Activated gamma-delta T cell (primary cell): ENCODE results near the gene CCR7.
"Not testable (repeated sequence)": the region's sequence is repeated elsewhere in the genome, so short reads cannot be mapped to it uniquely, and the experiment has no call there.

Experiments used
- DNase-seq: peaks from one replicate; lab custom pipeline; 2025; lab: John Stamatoyannopoulos, UW

CCR7 gene

DNA sequence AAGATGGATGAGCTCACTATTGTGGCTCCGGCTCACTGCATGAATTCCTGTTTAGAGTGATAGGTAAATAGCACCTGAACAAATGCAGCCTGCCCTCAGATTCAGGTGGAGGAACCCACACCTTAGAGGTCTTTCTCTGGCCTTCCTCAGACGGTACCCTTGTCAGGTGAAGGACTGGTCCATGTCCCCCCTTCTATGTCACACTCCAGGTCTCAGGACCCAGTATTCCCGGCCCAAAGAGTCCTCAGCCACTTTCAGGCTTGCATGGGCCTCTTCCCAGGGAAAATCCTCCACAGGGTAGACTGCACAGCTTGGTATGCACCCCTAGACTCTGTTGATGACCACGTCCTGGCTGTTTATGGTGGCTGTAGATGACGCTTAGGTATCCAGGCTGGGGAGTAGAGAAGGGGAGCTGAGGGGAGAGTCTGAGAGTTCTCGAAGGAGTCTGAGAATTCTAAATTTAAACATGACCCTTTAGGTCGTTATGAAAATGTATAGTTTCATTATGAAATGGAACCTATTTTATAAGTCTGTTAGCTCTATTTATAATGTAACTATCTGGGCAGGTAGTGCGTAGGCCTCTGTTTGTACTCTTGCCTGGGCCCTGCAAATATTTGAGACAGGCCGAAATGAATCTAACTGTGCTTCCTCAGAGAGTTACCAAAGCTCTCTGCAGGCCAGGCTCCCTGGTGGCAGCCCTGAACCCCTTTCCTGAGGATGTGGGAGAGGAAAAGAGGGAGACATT is 32.5 kb upstream of the CCR7 start:
- DNase-seq = no peak

DNA sequence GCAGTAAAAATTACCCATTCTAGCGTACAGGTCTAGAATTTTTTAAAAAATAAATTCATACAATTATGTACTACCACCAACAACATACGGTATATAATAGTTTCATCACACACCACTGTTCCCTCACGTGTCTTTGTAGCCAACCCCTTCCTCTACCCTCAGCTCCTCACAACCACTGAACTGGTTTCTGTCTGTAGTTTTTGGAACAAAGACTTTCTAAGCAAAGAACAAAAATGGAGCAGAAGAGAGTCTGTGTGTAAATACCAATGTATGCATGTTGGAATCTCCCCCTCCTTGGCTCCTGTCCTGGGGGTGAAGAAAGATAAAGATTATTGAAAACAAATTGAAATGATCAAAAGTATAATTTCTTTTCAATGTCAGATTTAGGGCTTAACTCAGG is 31.9 kb upstream of the CCR7 start:
- DNase-seq = no peak

DNA sequence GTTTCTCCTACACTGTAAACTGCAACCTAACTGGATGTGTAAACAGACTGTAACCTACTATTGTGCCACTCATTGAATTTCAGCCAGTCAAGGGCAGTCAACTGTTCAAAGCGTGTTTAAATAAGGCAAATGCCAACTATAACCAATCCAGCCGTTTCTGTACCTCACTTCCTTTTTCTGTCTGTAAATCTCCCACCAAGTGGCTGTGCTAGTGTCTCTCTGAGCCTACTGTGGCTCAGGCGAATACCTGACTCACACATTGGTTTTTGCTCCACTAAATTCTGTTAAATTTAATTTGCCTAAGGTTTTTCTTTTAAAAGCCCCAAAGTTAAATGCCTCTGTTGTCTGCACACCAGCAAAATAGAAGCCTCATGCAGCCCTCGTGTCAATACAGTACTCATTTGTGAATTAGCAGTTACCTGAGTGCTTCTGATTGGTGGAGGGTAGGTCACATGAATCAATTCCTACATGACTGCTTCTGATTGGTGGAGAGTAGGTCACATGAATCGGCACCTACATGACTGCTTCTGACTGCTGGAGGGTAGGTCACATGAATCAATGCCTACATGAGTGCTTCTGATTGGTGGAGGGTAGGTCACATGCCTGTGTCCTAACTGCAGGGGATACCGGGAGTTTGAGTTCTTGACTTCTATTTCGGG is 31.1 kb upstream of the CCR7 start:
- no peak for DNase-seq

DNA sequence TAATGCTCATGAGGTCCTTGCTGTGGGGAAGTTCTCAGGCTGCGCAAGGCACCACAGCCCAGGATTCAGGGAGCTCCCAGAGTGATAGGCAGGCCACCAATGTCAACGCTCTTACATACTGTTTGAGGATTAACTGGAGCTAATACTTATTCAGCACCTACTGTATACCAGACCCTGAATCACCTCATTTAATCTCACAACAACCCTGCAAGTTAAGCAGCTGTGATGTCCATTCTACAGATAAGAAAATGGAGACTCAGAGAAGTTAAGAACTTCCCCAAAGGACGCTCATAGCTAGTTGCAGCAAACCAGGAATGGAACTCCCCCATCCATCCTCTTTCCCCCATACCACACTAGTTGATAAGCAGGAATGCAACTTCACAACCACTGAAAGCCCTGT is 25.5 kb upstream of the CCR7 start:
- no peak for DNase-seq

DNA sequence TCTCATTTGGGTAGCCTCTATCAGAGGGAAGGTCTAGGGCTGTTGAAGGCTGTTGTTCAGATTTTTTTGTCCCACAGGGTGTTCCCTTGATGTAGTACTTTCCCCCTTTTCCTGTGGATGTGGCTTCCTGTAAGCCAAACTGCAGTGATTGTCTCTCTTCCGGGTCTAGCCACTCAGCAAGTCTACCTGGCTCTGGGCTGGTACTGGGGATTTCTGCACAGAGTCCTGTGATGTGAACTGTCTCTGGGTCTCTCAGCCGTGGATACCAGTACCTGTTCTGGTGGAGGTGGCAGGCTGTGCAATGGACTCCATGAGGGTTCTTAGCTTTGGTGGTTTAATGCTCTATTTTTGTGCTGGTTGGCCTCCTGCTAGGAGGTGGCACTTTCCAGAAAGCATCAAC is 23.3 kb upstream of the CCR7 start:
- DNase-seq = no peak

DNA sequence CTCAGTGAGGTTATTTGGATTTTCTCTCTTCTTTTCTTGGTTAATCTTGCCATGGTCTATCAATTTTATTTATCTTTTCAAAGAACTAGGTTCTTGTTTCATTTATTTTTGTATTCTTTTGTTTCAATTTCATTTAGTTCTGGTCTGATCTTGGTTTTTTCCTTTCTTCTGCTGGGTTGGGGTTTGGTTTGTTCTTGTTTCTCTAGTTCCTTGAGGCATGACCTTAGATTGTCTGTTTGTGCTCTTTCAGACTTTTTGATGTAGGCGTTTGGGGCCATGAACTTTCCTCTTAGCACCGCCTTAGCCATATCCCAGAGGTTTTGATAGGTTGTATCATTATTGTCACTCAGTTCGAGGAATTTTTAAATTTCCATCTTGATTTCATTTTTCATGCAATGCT is 21.0 kb upstream of the CCR7 start:
- not testable (repeated sequence) for DNase-seq

DNA sequence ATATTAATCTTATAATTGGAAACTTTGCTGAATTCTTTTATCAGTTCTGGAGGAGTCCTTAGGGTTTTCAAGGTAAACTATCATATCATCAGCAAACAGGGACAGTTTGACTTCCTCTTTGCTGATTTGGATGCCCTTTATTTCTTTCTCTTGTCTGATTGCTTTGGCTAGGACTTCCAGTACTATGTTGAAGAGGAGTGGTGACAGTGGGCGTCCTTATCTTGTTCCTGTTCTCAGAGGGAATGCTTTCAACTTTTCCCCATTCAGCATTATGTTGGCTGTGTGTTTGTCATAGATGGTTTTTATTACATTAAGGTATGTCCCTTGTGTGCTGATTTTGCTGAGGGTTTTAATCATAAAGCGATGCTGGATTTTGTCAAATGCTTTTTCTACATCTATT is 19.7 kb upstream of the CCR7 start:
- not testable (repeated sequence) for DNase-seq

DNA sequence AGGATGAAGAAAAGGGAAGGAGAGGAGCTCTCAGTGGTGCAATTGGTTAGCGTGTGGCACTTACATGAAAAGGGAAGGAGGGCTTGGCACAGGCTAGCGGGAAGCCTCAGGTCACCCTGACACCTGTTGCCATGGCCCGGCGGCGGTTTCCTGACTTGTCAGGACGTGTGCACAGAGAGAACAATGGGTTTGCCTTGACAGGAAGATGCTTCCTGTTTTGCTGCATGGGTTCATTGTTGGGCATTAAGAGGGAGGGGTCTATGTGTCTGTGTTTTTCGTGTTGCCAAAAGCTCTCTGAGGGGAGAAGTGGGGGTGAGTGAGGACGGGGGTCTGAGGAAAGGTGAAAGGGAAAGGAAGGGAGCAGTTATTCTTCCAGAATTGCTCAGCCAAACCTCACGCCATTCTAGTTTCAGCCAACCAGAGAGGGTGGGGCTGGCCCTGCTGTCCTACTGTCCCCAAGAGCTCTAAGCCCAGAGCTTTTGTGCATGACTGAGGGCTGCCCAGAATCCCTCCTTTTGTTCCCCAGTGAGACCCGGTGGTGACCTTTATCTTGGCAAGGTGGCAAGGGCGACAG is 17.1 kb upstream of the CCR7 start:
- peak; percentile 40 for DNase-seq

DNA sequence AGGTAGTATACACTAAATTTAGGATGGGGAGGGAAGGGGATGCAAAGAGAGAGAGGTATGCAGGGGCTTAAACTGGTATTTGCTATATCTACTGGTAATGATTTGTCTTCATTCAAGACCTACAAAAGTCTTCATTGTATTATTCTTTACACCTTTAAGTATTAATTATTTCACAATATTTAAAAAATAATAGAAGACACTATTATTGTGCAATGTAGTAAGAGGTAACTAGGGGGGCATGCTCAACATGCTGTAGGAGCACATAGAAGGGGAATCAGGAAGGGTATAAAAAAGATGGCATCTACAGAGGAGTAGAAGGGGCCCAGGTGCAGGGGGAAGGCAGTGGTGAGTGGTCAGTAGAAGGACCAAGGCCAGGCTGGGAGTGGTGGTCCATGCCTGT is 14.9 kb upstream of the CCR7 start:
- DNase-seq = no peak

DNA sequence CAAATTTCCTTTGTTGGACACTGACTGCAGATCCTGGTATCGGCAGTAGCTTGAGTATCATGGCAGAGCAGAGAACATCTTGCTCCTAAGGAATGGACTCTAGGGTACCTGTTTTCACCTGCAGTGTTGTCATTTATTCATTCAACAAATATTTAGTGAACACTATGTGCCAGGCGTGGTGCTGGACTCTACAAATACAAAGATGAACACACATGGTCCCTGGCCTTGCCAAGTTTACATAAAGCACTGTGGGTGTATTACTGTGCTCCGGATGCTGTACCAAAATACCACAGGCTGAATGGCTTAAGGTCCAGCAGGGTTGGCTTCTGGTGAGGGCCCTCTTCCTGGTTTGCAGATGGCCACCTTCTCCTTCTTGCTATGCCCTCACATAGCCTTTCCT is 14.2 kb upstream of the CCR7 start:
- no peak for DNase-seq

DNA sequence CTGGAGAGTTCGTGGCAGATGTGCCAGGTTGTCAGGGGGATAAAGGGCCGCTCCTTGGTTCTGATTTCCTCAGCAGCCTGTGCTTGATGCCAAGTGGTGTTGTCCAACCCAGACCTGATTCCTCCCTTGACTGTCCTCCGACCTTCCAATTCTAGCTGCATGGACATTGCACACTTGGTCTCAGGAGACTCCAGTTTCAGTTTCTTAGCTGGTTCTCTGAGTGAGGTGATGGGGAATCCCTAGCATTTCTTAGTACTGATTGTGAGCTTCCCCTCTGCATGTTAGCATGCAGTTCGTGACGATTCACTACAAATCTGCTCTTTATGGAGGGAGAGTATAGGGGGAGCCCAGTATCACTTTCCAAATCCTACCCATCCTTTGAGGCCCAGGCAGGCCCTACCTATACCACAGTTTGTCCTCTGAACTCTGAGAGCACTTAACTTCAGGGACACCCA is 12.4 kb upstream of the CCR7 start:
- no peak for DNase-seq

DNA sequence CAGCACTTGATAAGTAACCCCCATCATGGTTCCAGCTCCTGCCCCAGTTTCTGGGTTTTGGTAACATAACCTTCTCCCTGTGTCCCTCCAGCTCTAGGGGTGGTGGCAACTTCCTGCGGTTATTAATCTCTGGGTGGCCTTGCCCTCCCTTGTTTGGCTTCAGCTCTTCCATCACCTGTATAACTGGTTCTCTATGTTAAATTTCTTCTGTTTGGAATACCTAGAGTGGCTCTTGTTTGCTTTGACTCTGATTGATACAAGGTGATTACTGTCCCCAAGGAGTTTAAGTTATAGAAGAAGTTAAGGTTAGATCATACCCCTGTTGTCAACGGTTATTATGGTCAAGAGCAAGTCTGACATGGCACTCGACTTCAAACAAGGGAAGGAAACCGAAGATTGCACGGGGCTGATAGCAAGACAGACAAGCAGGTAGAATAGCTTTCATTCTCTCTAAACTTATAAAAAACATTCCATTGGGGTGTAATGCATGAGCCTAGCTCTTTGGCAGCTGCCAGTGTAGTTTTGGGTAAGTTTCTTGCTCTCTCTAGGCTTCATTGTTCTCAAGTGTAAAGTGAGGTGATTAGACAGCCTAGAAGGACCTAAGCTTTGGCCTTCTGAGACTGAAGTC is 11.0 kb upstream of the CCR7 start:
- no peak for DNase-seq

DNA sequence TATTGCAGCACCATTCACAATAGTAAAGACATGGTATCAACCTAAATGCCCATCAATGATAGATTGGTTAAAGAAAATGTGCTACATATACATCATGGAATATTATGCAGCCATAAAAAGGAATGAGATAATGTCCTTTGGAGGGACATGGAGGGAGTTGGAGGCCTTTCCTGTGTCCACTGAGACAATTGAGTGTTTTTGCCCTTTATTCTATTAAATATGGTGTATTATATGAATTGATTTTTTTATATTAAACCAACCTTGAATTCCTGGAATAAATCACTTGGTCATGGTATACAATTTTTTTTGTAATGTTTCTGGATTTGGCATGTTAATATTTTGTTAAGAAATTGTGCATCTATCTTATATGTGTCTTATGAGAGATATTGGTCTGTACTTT is 9.0 kb upstream of the CCR7 start:
- DNase-seq = no peak

DNA sequence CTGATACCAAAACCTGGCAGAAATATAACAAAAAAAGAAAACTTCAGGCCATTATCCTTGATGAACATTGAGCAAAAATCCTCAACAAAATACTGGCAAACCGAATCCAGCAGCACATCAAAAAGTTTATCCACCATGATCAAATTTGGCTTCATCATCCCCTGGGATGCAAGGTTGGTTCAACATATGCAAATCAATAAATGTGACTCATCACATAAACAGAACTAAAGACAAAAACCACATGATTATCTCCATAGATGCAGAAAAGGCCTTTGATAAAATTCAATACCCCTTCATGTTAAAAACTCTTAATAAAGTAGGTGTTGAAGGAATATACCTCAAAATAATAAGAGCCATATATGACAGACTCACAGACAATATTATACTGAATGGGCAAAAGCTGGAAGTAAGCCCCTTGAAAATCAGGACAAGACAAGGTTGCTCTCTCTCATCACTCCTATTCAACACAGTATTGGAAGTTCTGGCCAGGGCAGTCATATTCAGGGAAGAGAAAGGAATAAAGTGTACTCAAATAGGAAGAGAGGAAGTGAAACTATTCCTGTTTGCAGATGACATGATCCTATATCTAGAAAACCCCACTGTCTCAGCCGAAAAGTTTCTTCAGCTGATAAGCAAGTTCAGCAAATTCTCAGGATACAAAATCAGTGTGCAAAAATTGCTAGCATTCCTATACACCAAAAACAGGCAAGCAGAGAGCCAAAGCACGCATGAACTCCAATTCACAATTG is 7.1 kb upstream of the CCR7 start:
- DNase-seq = not testable (repeated sequence)

DNA sequence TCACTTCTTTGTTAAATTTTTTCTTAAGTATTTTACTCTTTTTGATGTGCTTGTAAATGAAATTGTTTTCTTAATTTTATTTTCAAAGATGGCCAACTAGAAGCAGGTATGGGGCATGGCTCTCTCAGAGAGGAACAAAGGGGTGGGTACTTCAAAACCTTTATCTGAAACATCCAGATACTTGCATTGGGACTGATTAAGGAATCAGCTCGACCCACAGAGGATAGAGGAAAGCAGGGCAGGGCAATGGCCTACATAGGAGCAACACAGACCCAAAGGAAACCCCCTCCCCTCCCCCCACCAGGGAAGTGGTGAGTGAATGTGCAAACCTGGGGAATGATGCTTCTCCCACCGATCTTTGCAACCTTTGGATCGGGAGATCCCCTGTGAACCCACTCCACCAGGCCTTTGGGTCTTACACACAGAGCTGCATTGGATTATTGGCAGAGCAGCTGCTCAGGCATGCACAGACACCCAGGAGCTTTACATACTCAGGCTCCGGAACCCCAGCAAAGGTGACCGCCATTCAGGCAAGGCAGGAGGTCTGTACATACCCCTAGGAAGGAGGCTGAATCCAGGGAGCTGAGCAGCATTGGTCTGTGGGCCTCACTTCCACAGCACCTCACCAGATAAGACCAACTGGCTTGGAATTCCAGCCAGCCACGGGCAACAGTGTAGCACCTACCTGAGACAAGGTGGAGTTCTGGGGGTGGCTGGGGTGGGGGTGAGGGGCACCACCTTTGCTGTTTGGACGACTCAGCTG is 3.0 kb upstream of the CCR7 start:
- no peak for DNase-seq

DNA sequence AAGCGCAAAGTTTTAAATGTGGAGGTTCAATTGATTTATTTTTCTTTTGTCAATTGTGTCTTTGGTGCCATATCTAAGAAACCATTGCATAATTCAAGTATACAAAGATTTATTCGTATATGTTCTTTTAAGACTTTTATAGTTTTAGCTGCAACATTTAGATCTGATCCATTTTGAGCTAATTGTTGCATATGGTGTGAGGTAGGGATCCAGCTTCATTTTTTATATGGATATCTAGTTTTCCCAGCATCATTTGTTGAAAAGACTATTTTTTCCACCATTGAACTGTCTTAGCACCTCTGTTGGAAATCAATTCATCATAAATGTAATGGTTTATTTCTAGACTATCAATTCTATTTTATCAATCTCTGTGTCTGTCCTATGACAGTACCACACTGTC is 2.1 kb upstream of the CCR7 start:
- DNase-seq = no peak

DNA sequence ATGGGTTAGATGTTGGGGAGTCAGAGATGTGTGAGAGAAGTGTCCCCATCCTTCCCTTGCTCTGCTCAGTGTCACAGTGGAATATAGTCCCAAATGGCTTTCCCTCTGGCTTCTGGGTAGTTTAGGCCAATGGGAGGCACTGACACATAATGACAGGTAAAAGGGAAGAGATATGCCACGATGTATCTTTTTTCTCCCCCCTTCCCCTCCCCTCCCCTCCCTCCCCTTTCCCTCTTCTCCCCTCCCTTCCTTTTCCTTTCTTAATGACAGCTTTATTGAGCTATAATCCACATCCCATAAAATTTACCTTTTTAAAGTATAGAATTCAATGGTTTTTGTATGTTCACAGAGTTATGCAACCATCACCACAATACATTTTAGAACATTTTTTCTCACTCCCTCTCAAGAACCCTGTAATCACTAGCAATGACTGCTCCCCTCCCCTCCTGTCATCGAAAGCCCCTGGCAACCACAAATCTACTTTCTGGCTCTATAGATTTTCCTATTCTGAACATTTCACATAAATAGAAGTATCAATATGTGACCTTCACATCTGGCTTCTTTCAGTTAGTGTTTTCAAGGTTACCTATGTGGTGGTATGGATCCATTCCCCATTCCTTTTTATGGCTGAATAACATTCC is 617 bp upstream of the CCR7 start:
- DNase-seq = no peak

DNA sequence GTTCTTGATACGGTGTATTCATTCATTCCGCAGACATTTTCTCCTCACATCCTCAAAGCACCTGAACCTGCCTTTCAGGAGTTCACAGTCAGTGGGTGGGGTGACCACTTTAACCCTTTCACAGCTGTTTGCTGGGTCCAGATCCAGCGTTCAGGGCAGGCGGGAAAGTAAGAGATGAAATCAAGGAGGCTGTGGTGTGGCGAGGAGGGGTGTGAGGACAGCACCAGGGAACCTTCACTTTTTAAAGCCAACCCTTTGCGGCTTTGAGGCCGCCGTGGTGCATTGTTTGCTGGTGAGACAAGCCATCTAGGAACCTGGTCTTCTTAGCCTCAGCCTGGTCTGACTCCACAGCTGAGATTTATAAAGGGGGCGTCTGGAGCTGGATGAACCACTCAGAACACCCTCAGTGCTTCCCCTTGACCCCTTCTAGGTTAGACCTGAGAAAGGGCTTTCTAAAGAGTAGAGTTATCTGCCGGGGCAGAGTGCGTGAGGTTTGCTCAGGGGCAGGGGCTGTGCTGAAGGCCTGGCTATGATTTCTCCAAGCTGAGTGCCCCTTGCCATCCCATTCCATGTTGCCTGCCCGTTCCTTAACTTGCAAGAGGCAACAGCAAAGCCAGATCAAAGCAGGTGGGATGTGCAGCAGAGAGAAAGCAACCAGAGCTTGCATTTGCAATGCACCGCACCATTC is 933 bp downstream of the CCR7 start:
- no peak for DNase-seq

DNA sequence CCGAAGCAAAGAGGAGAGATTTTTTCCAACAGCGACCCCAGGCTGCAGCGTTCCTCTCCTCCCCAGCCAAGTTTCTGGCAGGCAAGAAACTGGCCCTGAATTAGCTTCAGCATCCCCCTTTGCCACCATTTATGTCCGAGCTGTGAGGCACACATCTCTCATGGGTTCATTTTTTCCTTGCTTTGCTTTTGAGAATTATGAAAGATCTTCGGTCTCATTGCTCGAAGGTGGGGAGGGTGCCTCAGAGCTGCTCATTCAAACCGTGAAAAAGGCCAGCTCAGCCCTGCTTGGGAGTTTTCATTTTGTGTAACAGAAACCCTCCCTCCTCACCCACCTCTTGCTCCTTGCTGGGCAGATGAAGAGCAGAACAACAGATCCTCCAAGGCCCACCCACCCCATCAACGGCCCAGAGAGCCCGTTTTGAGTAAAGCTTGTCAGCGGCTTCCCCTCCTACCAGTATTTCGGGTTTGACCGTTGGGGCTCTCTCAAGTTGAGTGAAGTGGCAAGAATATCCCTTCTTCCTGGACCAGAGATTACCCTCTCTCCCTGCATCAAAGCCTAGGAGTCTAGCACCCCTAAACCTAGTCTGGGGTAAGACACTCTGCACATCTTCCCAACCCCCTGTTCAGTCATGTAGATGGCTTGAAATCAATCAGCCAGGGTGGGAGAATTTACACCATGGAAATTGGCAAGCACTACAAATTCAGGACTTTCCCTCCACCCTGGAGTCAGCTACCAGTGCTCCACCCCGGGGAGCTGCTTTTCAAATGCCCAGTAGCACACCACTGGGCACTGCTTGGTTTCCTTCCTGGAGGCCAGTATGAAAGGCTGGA is 1.8 kb downstream of the CCR7 start:
- DNase-seq = no peak
